Non-pigmented ciliary epithelial cell (primary cell): ENCODE results near the gene ANTXR1.
A peak's percentile ranks its signal among the peaks of the same experiment; 100 is the strongest.

Source experiments
- DNase-seq: peaks from one replicate; pipeline ENCODE4 v3.0.0-alpha.2; 2010; ENCODE audit warnings: low read depth

The ANTXR1 gene

GRCh38 chr2:69181806-69182427 is 168.9 kb downstream of the ANTXR1 start:
- no peak for DNase-seq

- DNase-seq, result no peak
Observed at GRCh38 chr2:69183659-69184058, 170.7 kb downstream of the ANTXR1 start.

- no peak for DNase-seq
Observed at GRCh38 chr2:69184224-69184623, 171.2 kb downstream of the ANTXR1 start.

GRCh38 chr2:69185807-69186206 is 172.8 kb downstream of the ANTXR1 start:
- no peak for DNase-seq

- no peak for DNase-seq
Observed at GRCh38 chr2:69186614-69187013, 173.6 kb downstream of the ANTXR1 start.

GRCh38 chr2:69188182-69188900 is 175.4 kb downstream of the ANTXR1 start:
- DNase-seq, result no peak

- DNase-seq, result no peak
Observed at GRCh38 chr2:69190743-69191404, 177.9 kb downstream of the ANTXR1 start.

- no peak for DNase-seq
Observed at GRCh38 chr2:69191634-69192033, 178.7 kb downstream of the ANTXR1 start.

- DNase-seq, result no peak
Observed at GRCh38 chr2:69192176-69192945, 179.4 kb downstream of the ANTXR1 start.

GRCh38 chr2:69195706-69196105 is 182.7 kb downstream of the ANTXR1 start:
- no peak for DNase-seq

GRCh38 chr2:69196327-69197117 is 183.5 kb downstream of the ANTXR1 start:
- peak; percentile 87 for DNase-seq

- peak; percentile 54 for DNase-seq
Observed at GRCh38 chr2:69200107-69200520, 187.1 kb downstream of the ANTXR1 start.

- no peak for DNase-seq
Observed at GRCh38 chr2:69201259-69201658, 188.3 kb downstream of the ANTXR1 start.

GRCh38 chr2:69202327-69202726 is 189.3 kb downstream of the ANTXR1 start:
- DNase-seq, result no peak

- DNase-seq, result no peak
Observed at GRCh38 chr2:69203166-69203985, 190.4 kb downstream of the ANTXR1 start.

- no peak for DNase-seq
Observed at GRCh38 chr2:69204654-69205053, 191.7 kb downstream of the ANTXR1 start.

- DNase-seq, result no peak
Observed at GRCh38 chr2:69205076-69205475, 192.1 kb downstream of the ANTXR1 start.

- DNase-seq, result no peak
Observed at GRCh38 chr2:69205491-69205890, 192.5 kb downstream of the ANTXR1 start.

GRCh38 chr2:69208023-69208595 is 195.1 kb downstream of the ANTXR1 start:
- DNase-seq, result no peak

GRCh38 chr2:69209482-69209881 is 196.5 kb downstream of the ANTXR1 start:
- DNase-seq, result no peak
